Activated CD8-positive, alpha-beta memory T cell treated with anti-CD3 and anti-CD28 coated beads for 1 hour (primary cell): ENCODE results near the gene HPF1.
"Not testable (repeated sequence)": the region's sequence is repeated elsewhere in the genome, so short reads cannot be mapped to it uniquely, and the experiment has no call there.

ENCODE experiments used
- DNase-seq, 2 donors: peaks; one replicate each; pipeline ENCODE4 v3.0.0-alpha.2; 2020; ENCODE audit warnings: low read depth in 1 of 2; ENCODE audit errors: extremely low read depth in 1 of 2

HPF1 gene

DNA sequence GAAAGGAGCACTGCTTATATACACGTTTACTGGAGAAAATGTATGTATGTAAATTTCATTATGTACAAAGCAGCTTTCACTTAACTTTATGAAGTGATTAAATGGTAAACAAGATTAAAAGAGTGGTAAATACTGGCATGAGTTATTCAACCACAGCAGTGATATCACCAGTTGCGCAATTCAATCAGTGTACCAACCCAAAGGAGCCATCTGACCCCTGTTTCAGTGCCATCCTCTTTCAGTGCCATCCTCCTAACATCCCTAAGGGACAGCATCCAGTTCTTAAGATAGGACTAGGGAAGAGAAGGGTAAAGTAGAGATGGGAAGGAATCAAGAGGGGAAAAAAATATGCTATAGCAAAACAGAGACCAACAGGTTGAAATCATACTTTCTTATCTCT is 16.2 kb downstream of the HPF1 start:
- no peak for DNase-seq

DNA sequence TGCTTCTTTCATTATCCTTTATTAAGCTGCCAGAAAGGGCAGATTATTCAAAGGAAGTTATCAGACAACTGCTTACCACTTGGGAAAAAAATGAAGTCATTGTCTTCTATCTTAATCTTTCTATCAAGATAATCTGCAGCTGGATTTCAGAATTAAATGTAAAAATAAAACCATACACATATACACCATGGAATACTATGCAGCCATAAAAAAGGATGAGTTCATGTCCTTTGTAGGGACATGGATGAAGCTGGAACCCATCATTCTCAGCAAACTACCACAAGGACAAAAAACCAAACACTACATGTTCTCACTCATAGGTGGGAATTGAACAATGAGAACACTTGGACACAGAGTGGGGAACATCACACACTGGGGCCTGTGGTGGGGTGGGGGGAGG is 19.1 kb downstream of the HPF1 start:
- DNase-seq = not testable (repeated sequence)

DNA sequence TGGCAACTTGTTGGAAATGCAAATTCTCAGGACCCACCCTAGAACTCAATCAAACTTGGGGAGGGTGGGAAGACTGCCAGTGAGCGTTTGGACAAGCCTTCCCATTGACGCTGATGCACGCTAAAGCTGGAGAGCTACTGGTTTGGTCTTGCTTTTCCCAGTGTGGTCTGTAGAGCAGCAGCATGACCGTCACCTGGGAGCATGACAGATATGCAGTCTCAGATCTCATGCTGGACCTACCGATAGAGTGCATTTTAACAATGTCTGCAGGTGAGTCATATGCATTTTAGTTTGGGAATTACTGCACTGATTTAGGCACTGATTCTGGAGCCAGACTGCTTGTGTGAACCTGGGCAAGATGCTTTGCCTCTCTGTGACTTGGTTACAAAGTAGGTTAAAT is 27.2 kb downstream of the HPF1 start:
- no peak for DNase-seq

DNA sequence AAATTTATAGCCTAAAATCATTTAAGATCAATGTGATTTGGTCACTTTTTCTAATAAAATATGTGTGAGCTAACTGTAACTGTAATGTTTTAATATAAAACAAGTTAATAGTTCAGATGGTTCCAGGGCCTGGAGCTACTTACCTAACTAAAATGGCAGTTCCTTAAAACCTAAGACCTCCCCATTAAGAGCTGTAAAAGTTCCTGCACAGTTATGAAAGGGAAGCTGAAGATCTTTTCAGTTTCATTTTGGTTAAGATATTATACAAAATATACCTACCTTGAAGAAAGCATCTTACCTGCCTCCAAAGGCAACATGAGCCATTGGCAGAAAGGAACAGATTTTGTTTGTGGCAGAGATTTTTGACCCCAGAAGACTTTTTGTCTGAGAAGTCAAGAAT is 30.1 kb downstream of the HPF1 start:
- DNase-seq = no peak

DNA sequence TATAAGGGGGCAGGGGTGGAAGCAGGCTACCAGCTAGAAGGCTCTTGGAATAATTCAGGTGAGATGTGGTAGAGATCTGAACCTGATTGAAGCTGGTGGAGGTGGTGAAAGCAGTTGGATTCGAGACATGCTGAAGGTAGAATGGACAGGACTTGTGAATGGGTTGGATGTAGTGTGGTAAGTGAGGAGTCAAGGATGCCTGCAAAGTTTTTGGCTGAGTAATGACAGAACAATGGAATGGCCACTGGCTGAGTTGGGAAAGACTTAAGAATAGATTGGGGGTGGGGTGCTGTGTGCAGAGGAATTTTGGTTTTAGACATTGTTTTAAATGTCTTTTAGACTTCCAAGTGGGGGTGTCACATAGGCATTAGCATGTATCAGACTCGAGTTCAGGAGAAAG is 33.5 kb downstream of the HPF1 start:
- no peak for DNase-seq

DNA sequence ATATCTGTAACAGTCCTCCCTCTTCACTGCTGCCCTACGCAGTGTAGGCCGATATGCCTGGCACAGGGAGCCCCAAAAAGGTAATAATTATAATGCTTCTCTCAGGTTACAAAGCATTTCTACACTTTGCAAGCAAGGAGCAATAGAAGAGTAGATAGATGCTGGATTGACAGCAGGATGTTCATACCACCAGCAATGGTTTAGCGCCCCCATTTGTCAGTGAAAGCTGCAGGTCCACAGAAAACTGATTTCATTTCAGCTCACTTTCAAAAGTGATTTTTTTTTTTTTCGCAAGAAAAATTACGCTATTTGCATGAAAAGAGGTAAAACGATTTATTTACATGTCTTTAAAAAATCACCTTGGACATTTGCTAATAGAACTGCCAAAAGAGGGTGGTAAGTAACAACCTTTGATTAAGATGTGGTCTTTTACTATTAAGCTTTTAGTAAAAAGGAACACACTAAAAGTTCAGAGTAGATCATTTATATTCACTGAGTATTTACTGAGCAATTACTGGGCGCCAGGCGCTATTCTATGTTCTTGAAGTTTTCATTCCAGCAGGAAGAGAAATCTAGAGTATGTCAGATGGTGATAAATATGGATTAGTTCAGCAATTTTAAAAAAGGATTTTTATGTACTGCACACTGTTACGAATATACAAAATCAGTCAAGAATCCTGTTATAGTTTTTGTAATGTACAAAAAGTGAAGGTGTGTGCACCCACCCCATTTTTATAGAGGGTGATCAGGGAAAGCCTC is 34.4 kb downstream of the HPF1 start:
- DNase-seq = no peak

DNA sequence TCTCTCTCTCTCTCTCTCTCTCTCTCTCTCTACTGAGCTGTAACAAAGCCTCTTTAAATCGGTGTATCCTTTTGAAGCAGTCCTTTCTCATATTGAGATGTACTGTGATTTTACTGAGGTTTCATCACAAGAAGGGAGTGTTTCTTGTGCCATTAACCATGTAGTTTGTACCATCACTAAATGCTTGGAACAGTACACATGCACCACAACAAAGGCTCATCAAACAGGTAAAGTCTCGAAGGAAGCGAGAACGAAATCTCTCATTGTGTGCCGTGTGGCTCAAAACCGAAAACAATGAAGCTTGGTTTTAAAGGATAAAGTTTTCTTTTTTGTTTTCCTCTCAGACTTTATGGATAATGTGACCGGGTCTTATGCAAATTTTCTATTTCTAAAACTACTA is 37.2 kb downstream of the HPF1 start:
- DNase-seq = no peak

DNA sequence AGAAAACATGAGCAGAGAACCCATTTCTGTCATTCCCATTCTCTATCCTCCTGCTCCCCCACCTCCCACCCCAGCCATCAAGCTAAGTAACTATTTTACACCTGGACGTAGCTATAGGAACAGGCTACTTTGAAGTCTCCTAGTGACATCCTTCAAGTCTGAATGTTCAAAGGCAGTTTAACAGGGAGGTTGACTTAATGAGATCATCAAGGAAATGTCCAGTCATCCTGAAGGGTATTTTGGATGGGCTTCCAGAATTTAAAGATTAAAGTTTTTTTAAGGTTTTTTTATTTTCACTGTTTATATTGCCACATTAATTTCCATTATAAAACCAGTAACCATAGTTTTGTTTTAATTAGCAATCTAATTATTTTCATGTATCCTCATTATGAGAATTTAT is 41.1 kb downstream of the HPF1 start:
- DNase-seq = no peak

DNA sequence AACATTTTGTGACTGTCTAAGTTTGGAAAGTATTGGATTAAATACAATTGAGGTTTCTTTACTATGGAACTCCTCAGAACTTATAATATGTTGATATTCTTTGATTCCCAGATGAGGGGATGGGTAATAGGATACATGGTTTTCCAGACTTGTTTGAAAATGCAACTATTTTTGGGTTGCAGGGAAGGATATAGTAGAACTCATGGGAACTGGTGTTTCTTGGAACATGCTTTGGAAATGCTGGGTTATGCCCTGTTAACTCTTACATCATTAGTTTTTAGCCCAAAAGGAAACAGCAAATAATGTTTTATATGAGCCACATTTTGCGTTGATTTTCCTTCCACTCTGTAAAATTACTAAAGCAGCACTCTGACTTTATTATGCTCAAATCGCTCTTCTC is 41.9 kb downstream of the HPF1 start:
- DNase-seq = no peak

DNA sequence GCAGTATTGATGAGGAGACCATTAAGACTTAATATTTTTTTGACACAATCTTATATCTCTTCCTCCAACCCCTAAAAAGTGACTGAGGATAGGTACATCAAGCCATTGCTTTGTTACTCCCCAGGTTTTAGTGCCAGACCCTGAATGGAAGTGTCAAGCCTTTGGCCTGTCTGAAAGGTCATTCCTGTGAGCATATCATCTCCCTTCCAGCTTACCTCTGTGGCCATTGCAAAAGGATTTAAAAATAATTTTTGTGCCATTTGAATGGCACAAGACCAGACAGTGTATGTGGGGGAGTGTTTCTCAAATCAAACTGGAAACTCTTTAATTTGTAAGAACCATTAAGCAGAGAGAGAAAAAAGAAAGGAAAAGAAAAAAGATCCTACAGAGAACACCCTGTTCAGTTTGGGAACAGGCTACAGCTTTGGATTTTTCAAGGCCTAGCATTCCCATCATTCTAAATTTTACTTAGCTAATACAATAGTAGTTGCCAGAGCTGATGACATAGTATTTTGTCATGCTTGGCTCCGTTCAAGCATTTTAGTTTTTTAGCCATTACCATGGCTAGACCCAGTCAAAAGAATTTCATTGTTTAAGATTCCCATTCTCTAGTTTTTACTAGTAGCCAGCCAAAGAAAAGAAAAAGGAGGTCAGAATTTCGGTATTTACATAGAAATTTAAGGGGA is 49.6 kb downstream of the HPF1 start:
- no peak for DNase-seq

DNA sequence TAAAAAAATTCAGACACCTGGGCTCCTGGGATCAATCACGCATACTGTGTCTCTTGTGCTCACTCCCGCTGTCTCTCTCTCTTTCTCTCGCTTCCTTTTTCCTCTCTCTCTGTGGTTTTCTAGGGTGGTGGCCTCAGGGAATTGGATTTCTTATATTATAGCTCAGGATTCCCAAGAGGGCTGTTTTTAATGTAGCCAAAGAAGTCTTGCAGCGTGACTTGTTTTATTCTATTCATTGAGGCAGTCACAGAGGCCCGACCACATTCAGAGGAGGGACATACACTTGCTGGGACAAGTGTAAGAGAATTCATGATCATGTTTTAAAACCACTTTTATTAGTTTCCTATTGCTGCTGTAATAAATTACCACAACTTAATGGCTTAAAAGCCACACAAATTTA is 59.4 kb downstream of the HPF1 start:
- DNase-seq = no peak

DNA sequence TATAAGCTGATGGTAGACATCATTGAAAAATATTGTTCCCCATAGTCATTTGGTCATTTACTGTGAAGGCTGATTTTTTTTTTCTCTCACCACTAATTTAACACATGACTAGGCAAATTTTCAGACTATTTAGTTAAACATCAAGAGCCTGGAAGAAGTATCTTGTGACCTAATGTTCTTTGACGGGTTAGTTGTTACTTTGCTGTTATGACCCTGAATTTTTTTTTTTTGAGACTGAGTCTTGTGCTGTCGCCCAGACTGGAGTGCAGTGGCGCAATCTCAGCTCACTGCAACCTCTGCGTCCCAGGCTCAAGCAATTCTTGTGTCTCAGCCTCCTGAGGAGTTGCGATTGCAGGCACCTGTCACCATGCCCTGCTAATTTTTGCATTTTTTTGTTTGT is 67.0 kb downstream of the HPF1 start:
- no peak for DNase-seq

DNA sequence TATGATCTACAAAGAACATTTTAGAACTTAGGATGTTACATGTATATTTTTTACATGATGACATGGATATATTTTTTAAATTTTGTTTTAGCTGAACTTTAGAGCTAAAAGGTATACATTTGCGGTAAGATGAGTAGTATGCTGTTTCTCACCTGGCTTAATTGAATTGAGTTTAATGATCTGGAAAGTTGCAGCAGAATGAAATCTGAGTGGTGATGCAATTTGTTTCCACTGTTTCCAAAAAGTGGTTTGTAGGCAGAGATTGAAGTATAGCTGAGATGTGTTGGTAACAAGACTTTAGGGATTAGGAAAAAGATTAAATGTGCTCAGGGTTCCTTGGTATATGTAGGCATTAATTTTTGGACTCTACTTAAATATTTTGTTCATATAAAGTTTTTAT is 68.1 kb downstream of the HPF1 start:
- no peak for DNase-seq

DNA sequence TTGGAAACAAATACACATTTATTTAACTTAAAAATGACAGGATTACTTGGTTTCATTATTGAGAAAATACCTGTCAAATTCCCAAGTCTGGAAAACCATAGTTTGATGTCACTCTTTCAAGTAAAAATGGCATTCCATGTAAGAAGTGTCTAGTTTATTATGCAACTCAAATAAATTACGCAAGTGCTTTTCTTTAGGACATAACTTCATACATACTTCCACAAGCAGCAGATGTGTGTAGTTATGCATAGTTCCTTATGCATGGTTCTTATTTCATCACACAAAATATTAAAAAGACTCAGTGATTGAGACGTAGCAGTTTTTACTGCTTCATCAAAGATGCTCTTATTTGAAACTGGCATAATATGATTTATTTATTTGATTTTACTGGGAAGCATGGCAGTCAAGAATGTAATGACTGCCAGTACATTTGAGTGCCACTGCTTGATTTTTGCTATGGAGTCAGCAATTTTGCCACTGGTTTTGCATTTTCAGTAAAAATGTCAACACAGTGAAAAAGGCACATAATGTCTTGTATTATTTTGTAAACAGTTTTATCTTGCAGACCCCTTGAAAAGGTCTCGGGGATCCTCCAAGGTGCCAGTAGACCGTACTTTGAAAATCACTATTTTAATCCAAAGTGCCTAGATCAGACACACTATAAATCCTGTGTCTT is 75.2 kb downstream of the HPF1 start:
- no peak for DNase-seq
